Measurements from ENCODE around the gene ATP1B3. TPM values are rescaled to one million over a fixed set of nuclear protein-coding genes. Genes with fewer than 3 reads are reported as not detected.

The ATP1B3 gene
- total RNA-seq, 1 donor from 2014 or later: 184 TPM

DNA sequence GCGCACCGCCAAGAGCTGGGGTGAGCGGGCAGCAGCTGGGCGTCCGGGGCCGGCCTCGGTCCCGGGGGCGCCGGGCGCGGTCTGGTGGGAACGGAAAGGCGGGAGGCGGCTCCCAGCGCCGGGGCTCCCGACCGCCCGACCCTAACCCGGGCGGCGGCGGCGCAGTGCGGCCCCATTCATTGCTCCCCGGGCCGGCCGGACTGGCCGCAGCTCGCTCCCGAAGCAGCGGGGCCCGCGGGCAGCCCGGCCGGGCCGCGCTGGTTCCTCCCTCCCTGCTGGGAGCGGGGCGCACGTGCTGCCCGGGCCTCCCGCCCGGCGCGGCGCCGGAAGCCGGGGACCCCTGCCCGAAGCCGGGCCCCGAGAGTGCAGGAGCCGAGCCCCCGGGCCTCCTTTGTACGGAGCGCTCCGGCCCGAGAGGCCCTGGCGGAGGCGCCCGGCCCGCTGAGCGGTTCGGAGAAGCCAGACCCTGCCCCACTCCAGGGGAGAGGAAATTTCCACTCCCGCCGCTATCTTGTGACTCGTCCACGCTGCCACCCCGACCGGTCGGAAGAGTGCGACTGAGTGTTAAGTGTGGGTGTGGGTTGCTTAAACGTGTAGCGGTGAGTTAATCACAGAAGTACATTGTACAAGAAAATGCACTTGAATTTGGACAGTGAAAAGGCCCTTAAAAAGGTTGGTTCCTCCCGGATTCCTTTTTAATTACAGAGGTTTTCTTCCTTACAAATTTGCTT lies 613 bp downstream of the ATP1B3 start:
- H3K27me3 Mint-ChIP-seq (ENCODE audit: unreplicated experiment): peaks cover 11% of the 10 kb centered on the region
- peaks cover 13% of the 10 kb centered on the region for H3K4me1 Mint-ChIP-seq (ENCODE audit: low read depth, unreplicated experiment)
- peak; percentile 38 for DNase-seq
- H3K27ac Mint-ChIP-seq (ENCODE audit: unreplicated experiment): peak overlapping the region; percentile 90
- peaks cover 10% of the 10 kb centered on the region for H3K9me3 Mint-ChIP-seq (ENCODE audit: unreplicated experiment)
- no peak for TF ChIP-seq CTCF (IDR thresholded peaks at IDR 0.05; ENCODE audit: partially characterized antibody, unreplicated experiment)
- no peaks in the 10 kb centered on the region for H3K36me3 Mint-ChIP-seq (ENCODE audit: unreplicated experiment)
- H3K4me3 Mint-ChIP-seq (ENCODE audit: unreplicated experiment): peak overlapping the region; percentile 93

DNA sequence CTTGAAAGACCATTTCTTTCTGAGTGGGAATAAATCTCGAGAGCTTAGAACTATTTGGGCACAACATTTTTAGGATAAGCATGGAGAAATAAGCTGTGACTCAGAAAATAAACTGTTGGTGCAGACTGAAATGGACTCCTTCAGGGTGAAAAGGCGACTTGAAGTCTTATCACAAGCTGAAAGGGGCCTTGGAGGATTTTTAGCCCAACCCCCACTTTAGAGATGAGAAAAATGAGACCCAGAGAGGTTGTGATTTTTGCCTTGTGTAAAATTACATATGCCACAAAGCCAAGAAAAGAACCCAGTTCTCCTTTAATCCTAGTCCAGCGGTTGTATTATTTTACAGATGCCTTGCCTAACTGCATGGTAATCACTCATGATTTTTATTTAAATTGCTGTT lies 1.5 kb downstream of the ATP1B3 start:
- Mint-ChIP-seq H3K27ac (ENCODE audit: unreplicated experiment) (peak overlapping the region; percentile 90), H3K4me1 (ENCODE audit: low read depth, unreplicated experiment) (peaks cover 13% of the 10 kb centered on the region), H3K36me3 (ENCODE audit: unreplicated experiment) (no peaks in the 10 kb centered on the region), H3K27me3 (ENCODE audit: unreplicated experiment) (peaks cover 11% of the 10 kb centered on the region), H3K9me3 (ENCODE audit: unreplicated experiment) (peaks cover 10% of the 10 kb centered on the region), H3K4me3 (ENCODE audit: unreplicated experiment) (peak overlapping the region; percentile 93)
- no peak for TF ChIP-seq CTCF (IDR thresholded peaks at IDR 0.05; ENCODE audit: partially characterized antibody, unreplicated experiment)
- no peak for DNase-seq

DNA sequence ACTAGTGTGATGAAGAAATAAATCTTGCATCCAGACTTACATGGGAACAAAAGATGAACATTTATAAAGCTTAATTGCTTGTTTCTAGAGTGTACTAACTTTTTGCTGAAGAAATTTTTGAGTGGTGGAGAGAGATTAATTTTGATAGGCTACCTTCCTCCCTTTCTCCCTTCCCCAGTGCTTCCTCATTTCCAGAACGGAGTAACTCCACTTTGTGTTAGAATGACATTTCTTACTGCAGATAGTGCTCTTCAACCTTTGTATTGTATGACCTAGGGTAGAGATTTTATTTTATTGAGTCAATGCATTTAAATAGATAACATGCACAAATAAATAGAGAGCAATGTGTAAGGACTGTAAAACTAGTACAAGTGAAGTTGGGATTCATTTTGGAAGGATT lies 1.9 kb downstream of the ATP1B3 start:
- H3K9me3 Mint-ChIP-seq (ENCODE audit: unreplicated experiment): peaks cover 10% of the 10 kb centered on the region
- peak overlapping the region; percentile 93 for H3K4me3 Mint-ChIP-seq (ENCODE audit: unreplicated experiment)
- peak overlapping the region; percentile 90 for H3K27ac Mint-ChIP-seq (ENCODE audit: unreplicated experiment)
- peaks cover 13% of the 10 kb centered on the region for H3K4me1 Mint-ChIP-seq (ENCODE audit: low read depth, unreplicated experiment)
- DNase-seq: no peak
- H3K27me3 Mint-ChIP-seq (ENCODE audit: unreplicated experiment): peaks cover 11% of the 10 kb centered on the region
- no peaks in the 10 kb centered on the region for H3K36me3 Mint-ChIP-seq (ENCODE audit: unreplicated experiment)
- no peak for TF ChIP-seq CTCF (IDR thresholded peaks at IDR 0.05; ENCODE audit: partially characterized antibody, unreplicated experiment)

- no peak for TF ChIP-seq CTCF (IDR thresholded peaks at IDR 0.05; ENCODE audit: partially characterized antibody, unreplicated experiment)
- Mint-ChIP-seq H3K27me3 (ENCODE audit: unreplicated experiment) (peaks cover 11% of the 10 kb centered on the region), H3K36me3 (ENCODE audit: unreplicated experiment) (no peaks in the 10 kb centered on the region), H3K27ac (ENCODE audit: unreplicated experiment) (peak overlapping the region; percentile 52), H3K4me3 (ENCODE audit: unreplicated experiment) (peak overlapping the region; percentile 93), H3K4me1 (ENCODE audit: low read depth, unreplicated experiment) (peaks cover 13% of the 10 kb centered on the region), H3K9me3 (ENCODE audit: unreplicated experiment) (peaks cover 10% of the 10 kb centered on the region)
- DNase-seq: no peak
Measured at GRCh38 chr3:141878817-141879216, 2.4 kb downstream of the ATP1B3 start.

- H3K9me3 Mint-ChIP-seq (ENCODE audit: unreplicated experiment): peaks cover 3% of the 10 kb centered on the region
- no peak for TF ChIP-seq CTCF (IDR thresholded peaks at IDR 0.05; ENCODE audit: partially characterized antibody, unreplicated experiment)
- DNase-seq: no peak
- H3K27me3 Mint-ChIP-seq (ENCODE audit: unreplicated experiment): peaks cover 6% of the 10 kb centered on the region
- H3K4me1 Mint-ChIP-seq (ENCODE audit: low read depth, unreplicated experiment): peaks cover 21% of the 10 kb centered on the region
- H3K27ac Mint-ChIP-seq (ENCODE audit: unreplicated experiment): peak overlapping the region; percentile 73
- H3K4me3 Mint-ChIP-seq (ENCODE audit: unreplicated experiment): peak overlapping the region; percentile 74
- no peaks in the 10 kb centered on the region for H3K36me3 Mint-ChIP-seq (ENCODE audit: unreplicated experiment)
Measured at GRCh38 chr3:141881702-141882101, 5.3 kb downstream of the ATP1B3 start.
